Thoracic aorta (tissue), 2 donors: Measurements from ENCODE around the gene NOL8. TPM values are rescaled to one million over a fixed set of nuclear protein-coding genes. Genes with fewer than 3 reads are reported as not detected.

ENCODE experiments used
- ATAC-seq: fragments of 150-250 bp; one replicate; pipeline ENCODE4 v1.8.0; 2017; ENCODE audit warnings: low read depth; ENCODE audit not compliant: insufficient number of reproducible peaks, low FRiP score
- DNase-seq: peaks from one replicate; pipeline ENCODE4 v3.0.0-alpha.2; 2020; ENCODE audit warnings: low spot score
- H3K27ac ChIP-seq, 2 donors: fragments of 200-600 bp; sonication (generic); 1 replicate in 1 of 2; 2 replicates in 1 of 2; pipeline ENCODE4 v1.5.1; 2016; ENCODE audit warnings: mild to moderate bottlenecking in 2 of 2, moderate library complexity in 2 of 2
- H3K27me3 ChIP-seq: fragments of 200-600 bp; sonication (generic); replicated peaks from 2 replicates; pipeline ENCODE4 v1.6.0; 2016; ENCODE audit warnings: mild to moderate bottlenecking; ENCODE audit not compliant: insufficient read depth
- H3K36me3 ChIP-seq: fragments of 200-600 bp; sonication (generic); one replicate; pipeline ENCODE4 v1.5.1; 2016
- H3K4me1 ChIP-seq, 2 donors: fragments of 200-600 bp; sonication (generic); 1 replicate in 1 of 2; 2 replicates in 1 of 2; pipeline versions ENCODE4 v1.5.1 to v1.6.0; 2016; ENCODE audit warnings: low read depth in 2 of 2, mild to moderate bottlenecking in 1 of 2; ENCODE audit not compliant: control insufficient read depth in 1 of 2
- H3K4me3 ChIP-seq: fragments of 200-600 bp; sonication (generic); 2 replicates; pipeline ENCODE4 v1.5.1; 2016; ENCODE audit warnings: mild to moderate bottlenecking
- H3K9me3 ChIP-seq: fragments of 200-600 bp; sonication (generic); 2 replicates; pipeline ENCODE4 v1.5.1; 2016
- CTCF ChIP-seq: fragments of 200-600 bp; sonication (generic); IDR thresholded peaks from one replicate; pipeline ENCODE4 v1.5.1; 2019; ENCODE audit warnings: antibody characterized with exemption
- total RNA-seq, 2 donors: library from RNA; depleted of rRNA; stranded (reverse); fragments of >200 nt; gene quantifications; one replicate each; pipeline versions ENCODE4 v1.1.0 to v1.2.3, GENCODE V29; 2016

NOL8 gene
- total RNA-seq, 2 donors from 2014 or later = 33.6 to 49.1 TPM

GRCh38 chr9:92270511-92270910, 54.6 kb downstream of the NOL8 start:
- Histone ChIP-seq H3K36me3 (peaks cover 74% of the 10 kb centered on the region), H3K4me3 (no peak overlapping the region), H3K27me3 (no peaks in the 10 kb centered on the region), H3K27ac (no peak overlapping the region), H3K4me1 (no peaks in the 10 kb centered on the region), H3K9me3 (no peaks in the 10 kb centered on the region)
- DNase-seq (no peak), ATAC-seq (no peak)
- no peak for TF ChIP-seq CTCF

DNA sequence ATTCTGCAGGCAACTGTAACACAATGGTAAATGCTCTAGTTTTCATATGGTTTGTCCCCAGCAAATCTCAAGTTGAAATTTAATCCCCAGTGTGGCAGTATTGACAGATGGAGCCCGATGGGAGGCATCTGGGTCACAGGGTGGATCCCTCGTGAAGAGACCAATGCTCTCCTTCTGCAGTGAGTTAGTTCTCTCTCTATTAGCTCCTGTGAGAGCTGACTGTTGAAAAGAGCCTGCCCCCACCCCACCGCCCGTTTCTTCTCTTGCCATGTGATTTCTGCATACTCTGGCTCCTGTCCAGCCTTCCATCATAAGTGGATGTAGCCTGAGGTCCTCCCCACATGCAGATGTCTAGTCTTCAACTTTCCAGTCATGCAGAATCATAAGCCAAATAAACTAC, 58.7 kb downstream of the NOL8 start:
- Histone ChIP-seq H3K4me3 (no peak overlapping the region), H3K36me3 (peaks cover 75% of the 10 kb centered on the region), H3K27ac (no peak overlapping the region), H3K4me1 (no peaks in the 10 kb centered on the region), H3K27me3 (no peaks in the 10 kb centered on the region), H3K9me3 (no peaks in the 10 kb centered on the region)
- ATAC-seq (no peak), DNase-seq (no peak)
- no peak for TF ChIP-seq CTCF

- Histone ChIP-seq H3K4me1 (no peaks in the 10 kb centered on the region), H3K27me3 (no peaks in the 10 kb centered on the region), H3K9me3 (no peaks in the 10 kb centered on the region), H3K27ac (no peak overlapping the region), H3K36me3 (peaks cover 76% of the 10 kb centered on the region), H3K4me3 (no peak overlapping the region)
- ATAC-seq (no peak), DNase-seq (no peak)
- TF ChIP-seq CTCF = no peak
Measured at GRCh38 chr9:92265154-92265553, 60.0 kb downstream of the NOL8 start.

- Histone ChIP-seq H3K4me1 (no peaks in the 10 kb centered on the region), H3K36me3 (peaks cover 79% of the 10 kb centered on the region), H3K9me3 (no peaks in the 10 kb centered on the region), H3K27ac (no peak overlapping the region), H3K4me3 (no peak overlapping the region), H3K27me3 (no peaks in the 10 kb centered on the region)
- no peak for TF ChIP-seq CTCF
- DNase-seq (no peak), ATAC-seq (no peak)
Measured at GRCh38 chr9:92263131-92263530, 62.0 kb downstream of the NOL8 start.

DNA sequence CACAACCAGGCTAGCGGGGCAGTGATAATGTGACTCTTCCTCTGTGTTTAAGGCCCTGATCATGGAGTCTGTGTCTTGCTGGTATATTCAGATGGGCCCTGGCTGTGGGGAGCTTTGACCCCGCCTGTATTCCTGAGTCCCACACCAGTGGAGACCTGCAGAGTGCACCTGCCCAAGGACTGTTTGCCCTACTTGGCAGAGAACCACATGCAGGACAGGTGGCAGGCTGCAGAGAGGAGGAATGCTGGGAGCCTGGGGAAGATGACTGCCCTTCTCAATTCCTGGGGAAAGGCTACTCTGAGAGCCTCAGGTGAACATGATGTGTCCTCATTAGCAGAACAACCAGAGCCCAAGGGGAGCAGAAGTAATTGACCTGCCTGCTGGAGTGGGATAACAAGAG, 67.8 kb downstream of the NOL8 start:
- H3K4me1 ChIP-seq = no peaks in the 10 kb centered on the region

More for the DNA sequence above, 67.8 kb downstream of the NOL8 start:
- ATAC-seq (no peak), DNase-seq (no peak)
- H3K4me3 ChIP-seq = no peak overlapping the region
- H3K36me3 ChIP-seq = peaks cover 73% of the 10 kb centered on the region
- no peak for TF ChIP-seq CTCF
- no peak overlapping the region for H3K27ac ChIP-seq
- H3K27me3 ChIP-seq = no peaks in the 10 kb centered on the region
- no peaks in the 10 kb centered on the region for H3K9me3 ChIP-seq
